ENCODE measurements around the gene CATSPER4.
"Not testable (repeated sequence)": the region's sequence is repeated elsewhere in the genome, so short reads cannot be mapped to it uniquely, and the experiment has no call there.

Gene CATSPER4

GRCh38 chr1:26197301-26197700 lies 6.9 kb downstream of the CATSPER4 start:
- no peak for DNase-seq

GRCh38 chr1:26197813-26198212 lies 7.4 kb downstream of the CATSPER4 start:
- no peak for DNase-seq

GRCh38 chr1:26200413-26200812 lies 10.0 kb downstream of the CATSPER4 start:
- DNase-seq, result no peak

- DNase-seq, result no peak
Observed at GRCh38 chr1:26203642-26204318, 13.4 kb downstream of the CATSPER4 start.

GRCh38 chr1:26210147-26210870 lies 19.9 kb downstream of the CATSPER4 start:
- DNase-seq, result no peak

GRCh38 chr1:26212726-26213125 lies 22.3 kb downstream of the CATSPER4 start:
- DNase-seq, result no peak

- DNase-seq, result no peak
Observed at GRCh38 chr1:26213335-26213905, 23.0 kb downstream of the CATSPER4 start.

GRCh38 chr1:26215246-26215645 lies 24.8 kb downstream of the CATSPER4 start:
- no peak for DNase-seq

- DNase-seq, result no peak
Observed at GRCh38 chr1:26218906-26219494, 28.6 kb downstream of the CATSPER4 start.

- DNase-seq, result no peak
Observed at GRCh38 chr1:26220199-26220912, 30.0 kb downstream of the CATSPER4 start.

GRCh38 chr1:26221094-26221493 lies 30.7 kb downstream of the CATSPER4 start:
- no peak for DNase-seq

GRCh38 chr1:26224606-26225005 lies 34.2 kb downstream of the CATSPER4 start:
- DNase-seq, result no peak

GRCh38 chr1:26225033-26225831 lies 34.8 kb downstream of the CATSPER4 start:
- peak; percentile 39 for DNase-seq

- DNase-seq, result not testable (repeated sequence)
Observed at GRCh38 chr1:26230682-26231081, 40.3 kb downstream of the CATSPER4 start.

- peak; percentile 99 for DNase-seq
Observed at GRCh38 chr1:26233903-26234643, 43.7 kb downstream of the CATSPER4 start, which contains the start of gene CEP85. CEP85 (plus strand) TSS chr1:26234200; CDS start chr1:26239784, 5,584 bp downstream.

- DNase-seq, result no peak
Observed at GRCh38 chr1:26234644-26235370, 44.4 kb downstream of the CATSPER4 start.

GRCh38 chr1:26237230-26237966 lies 47.0 kb downstream of the CATSPER4 start:
- no peak for DNase-seq

GRCh38 chr1:26239936-26240335 lies 49.5 kb downstream of the CATSPER4 start:
- DNase-seq, result no peak

Measured in activated T-cell treated with anti-CD3 and anti-CD28 coated beads, Interleukin-2, amount 50 U/mL, for 1 hour (primary cell).